C4-2B (cell line): ENCODE measurements around the gene UNG.

Experiments
- ZFX ChIP-seq: fragments of 450-650 bp; IDR thresholded peaks from 2 replicates; pipeline ENCODE4 v1.6.1; 2017
- TF ChIP-seq, protein P1 (sequence below): fragments of 450-650 bp; conservative IDR thresholded peaks from 2 replicates; pipeline ENCODE4 v1.5.1; 2017; ENCODE audit warnings: mild to moderate bottlenecking

DNA sequence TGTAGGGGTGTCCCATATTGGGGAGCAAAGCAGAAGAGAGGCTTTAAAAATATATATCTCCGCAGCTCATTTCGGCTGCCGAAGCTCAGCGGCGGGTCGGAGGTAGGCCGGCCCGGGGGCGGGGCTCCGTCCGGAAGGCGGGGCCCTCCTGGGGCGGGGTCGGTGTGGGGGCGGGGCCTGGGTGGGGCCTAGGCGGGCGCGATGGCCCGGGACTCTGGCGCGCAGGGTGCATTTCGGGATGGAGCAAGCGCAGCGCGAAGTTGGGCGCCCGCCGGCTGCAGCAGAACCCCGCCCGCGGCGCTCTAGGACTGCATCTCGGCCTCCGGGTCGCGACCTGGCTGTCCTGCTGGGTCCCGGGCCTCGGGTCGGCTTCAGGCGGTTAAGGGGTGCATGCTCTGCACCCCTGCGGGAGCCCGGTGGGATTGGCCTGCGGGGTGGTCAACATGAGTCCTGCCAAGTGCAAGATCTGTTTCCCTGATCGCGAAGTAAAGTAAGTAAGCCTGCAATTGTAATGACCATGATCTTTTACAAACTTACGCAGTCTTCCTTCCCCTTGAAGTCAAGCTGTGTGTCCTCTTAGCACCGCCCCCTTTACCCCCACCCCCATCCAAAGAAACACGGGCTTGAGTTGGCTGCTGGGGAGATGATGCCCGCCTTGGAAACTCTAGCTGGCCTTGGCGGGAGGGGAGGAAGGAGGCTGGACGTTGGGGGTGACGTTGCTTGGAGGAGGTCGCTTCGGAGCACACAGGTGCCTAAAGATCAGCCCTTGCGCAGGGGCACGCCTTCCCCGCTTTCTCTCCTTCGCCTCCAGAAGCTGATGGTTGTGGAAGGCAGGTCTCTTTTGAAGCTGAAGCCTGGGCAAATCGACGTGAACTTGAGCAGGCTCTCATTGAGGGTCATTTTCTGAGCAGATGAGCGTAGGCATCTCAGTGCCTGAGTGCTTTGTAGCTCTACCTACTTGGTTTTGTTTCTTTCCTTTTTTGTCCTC lies 57.3 kb downstream of the UNG start:
- TF ChIP-seq, protein P1, sequence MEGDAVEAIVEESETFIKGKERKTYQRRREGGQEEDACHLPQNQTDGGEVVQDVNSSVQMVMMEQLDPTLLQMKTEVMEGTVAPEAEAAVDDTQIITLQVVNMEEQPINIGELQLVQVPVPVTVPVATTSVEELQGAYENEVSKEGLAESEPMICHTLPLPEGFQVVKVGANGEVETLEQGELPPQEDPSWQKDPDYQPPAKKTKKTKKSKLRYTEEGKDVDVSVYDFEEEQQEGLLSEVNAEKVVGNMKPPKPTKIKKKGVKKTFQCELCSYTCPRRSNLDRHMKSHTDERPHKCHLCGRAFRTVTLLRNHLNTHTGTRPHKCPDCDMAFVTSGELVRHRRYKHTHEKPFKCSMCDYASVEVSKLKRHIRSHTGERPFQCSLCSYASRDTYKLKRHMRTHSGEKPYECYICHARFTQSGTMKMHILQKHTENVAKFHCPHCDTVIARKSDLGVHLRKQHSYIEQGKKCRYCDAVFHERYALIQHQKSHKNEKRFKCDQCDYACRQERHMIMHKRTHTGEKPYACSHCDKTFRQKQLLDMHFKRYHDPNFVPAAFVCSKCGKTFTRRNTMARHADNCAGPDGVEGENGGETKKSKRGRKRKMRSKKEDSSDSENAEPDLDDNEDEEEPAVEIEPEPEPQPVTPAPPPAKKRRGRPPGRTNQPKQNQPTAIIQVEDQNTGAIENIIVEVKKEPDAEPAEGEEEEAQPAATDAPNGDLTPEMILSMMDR = no peak
- TF ChIP-seq ZFX = no peak
